Esophagus (tissue), 2 donors: ENCODE data around the gene WDR18. TPM values are rescaled to one million over a fixed set of nuclear protein-coding genes. Genes with fewer than 3 reads are reported as not detected.
A peak's percentile ranks its signal among the peaks of the same experiment; 100 is the strongest.
"Not testable (repeated sequence)": the region's sequence is repeated elsewhere in the genome, so short reads cannot be mapped to it uniquely, and the experiment has no call there.

ENCODE experiments used
- H3K27ac ChIP-seq, 2 donors: one replicate each; pipeline ENCODE4 v1.5.1; 2013; ENCODE audit warnings: low read depth in 2 of 2, mild to moderate bottlenecking in 2 of 2, inconsistent platforms in 1 of 2, low read length in 1 of 2, moderate library complexity in 1 of 2
- H3K27me3 ChIP-seq, 2 donors: one replicate each; pipeline ENCODE4 v1.6.1; 2013; ENCODE audit warnings: low read length in 2 of 2, control low read depth in 1 of 2, mild to moderate bottlenecking in 1 of 2; ENCODE audit not compliant: insufficient read depth in 2 of 2, control insufficient read depth in 1 of 2
- H3K36me3 ChIP-seq, 2 donors: one replicate each; pipeline ENCODE4 v1.6.1; 2013; ENCODE audit warnings: low read length in 1 of 2; ENCODE audit not compliant: control insufficient read depth in 2 of 2, insufficient read depth in 2 of 2
- H3K4me1 ChIP-seq, 2 donors: one replicate each; pipeline ENCODE4 v1.6.1; 2013; ENCODE audit warnings: low read length in 1 of 2; ENCODE audit not compliant: control insufficient read depth in 2 of 2, insufficient read depth in 2 of 2
- H3K4me3 ChIP-seq, 2 donors: one replicate each; pipeline ENCODE4 v1.5.1; 2013; ENCODE audit warnings: low read length in 2 of 2, mild to moderate bottlenecking in 2 of 2, low read depth in 1 of 2, moderate library complexity in 1 of 2
- H3K9me3 ChIP-seq, 2 donors: one replicate each; pipeline ENCODE4 v1.6.1; 2013; ENCODE audit warnings: mild to moderate bottlenecking in 2 of 2, low read depth in 1 of 2, low read length in 1 of 2, moderate library complexity in 1 of 2; ENCODE audit not compliant: control insufficient read depth in 2 of 2, insufficient read depth in 1 of 2
- WGBS, 2 donors: extraction: QIAGEN DNeasy Blood & Tissue Kit; methylation state at CpG; one replicate each; pipeline ENCODE4 v1.1.7; 2013; 5-methylcytosine and 5-hydroxymethylcytosine counted together
- polyA plus RNA-seq, 2 donors: library from polyadenylated mRNA; stranded (reverse); fragments of 200-250 nt; gene quantifications; one replicate each; pipeline ENCODE4 v1.2.3, GENCODE V29; 2013
- donor health status: healthy with polysubstance abuse.
- donor health status: Bipolar disorder and iron deficiency.

The WDR18 gene
- polyA plus RNA-seq, 2 donors: 36.2 to 44.8 TPM

DNA sequence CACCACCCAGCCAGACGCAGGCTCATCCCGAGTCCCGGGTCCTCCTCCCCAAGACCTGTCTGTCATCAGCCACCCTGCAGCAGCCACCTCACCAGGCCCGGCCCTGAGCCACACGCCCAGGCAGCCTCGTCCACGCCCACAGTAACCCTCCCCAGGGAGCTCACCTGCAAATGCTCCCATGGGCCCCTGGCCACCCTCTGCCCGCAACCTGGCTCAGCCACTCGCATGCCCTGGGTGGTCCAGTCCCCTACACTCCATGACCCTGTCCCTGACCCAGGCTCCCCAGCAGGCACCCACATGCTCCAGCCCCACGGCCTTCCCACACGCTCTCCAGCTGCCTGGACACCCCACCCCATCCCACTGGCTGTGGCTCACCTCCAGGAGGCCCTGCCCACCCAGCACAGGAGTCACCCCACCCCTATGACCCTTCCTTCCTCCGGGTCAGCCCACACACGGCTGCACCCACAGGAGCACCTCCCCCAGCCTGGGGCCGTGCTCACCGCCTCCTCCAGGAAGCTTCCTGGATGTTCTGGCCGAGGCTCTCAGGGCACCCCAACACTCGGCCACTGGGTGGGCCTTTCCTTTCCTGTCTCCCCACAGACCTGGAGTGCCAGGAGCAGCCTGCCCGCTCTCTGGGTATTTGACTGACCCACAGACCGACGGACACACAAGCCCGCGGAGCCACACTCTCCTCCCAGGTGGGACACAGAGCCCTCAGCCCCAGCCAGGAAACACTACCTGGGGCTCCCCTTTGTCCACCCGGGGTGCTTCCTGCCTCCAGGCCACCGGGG lies 33.2 kb downstream of the WDR18 start:
- Histone ChIP-seq H3K27me3 (no peaks in the 10 kb centered on the region), H3K4me3 (peak overlapping the region; percentile 9 to 23), H3K36me3 (peaks cover 0 to 29% of the 10 kb centered on the region in 2 donors), H3K27ac (peak overlapping the region; percentile 84 to 98), H3K4me1 (peaks cover 38 to 43% of the 10 kb centered on the region in 2 donors), H3K9me3 (peaks cover 0 to 3% of the 10 kb centered on the region in 2 donors)
- 43 to 47% methylated on average over 24 of the region's 24 CpGs for WGBS, 2 donors

DNA sequence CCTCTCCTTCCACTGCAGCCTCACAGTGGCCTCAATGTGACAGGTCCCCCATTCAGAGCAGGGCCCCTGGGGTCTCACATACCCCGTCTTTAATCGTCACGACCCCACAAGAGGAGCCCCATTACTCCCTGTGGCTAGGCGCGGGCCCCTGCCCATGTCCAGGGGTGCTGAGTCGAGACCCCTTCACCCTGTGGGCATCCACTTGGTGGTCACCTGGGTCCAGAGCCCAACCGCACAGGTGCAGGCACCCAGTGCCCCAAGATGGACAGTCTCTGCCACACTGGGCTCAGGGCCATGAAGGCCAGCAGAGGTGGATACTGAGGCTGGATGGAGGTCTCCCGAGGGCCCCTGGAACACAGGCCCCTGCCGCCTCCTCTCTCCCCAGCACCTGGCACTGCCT lies 33.8 kb downstream of the WDR18 start:
- Histone ChIP-seq H3K4me1 (peaks cover 38 to 43% of the 10 kb centered on the region in 2 donors), H3K27ac (peak overlapping the region; percentile 53 to 98), H3K9me3 (peaks cover 0 to 3% of the 10 kb centered on the region in 2 donors), H3K36me3 (peaks cover 0 to 25% of the 10 kb centered on the region in 2 donors), H3K4me3 (no peak overlapping the region), H3K27me3 (no peaks in the 10 kb centered on the region)
- 85 to 87% methylated on average over 7 to 9 of the region's 9 CpGs for WGBS, 2 donors

DNA sequence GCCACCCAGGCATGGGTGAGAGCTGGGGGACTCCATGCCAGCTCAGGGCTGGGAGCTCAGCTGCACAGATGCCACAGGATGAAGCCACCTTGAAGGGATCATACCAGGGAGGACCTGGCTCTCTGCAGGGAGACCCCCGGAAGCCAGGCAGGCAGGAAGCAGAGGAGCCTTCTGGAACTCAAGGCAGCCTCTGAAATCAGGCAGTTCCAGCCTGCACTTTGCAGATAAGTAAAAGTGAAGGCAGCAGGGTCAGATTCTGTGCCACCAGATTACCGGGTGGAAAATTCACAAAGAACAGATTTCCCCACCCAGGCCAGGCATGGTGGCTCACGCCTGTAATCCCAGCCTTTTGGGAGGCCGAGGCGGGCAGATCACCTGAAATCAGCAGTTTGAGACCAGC lies 34.2 kb downstream of the WDR18 start:
- WGBS, 2 donors: 57 to 72% methylated on average over 5 of the region's 5 CpGs
- Histone ChIP-seq H3K4me1 (peaks cover 38 to 43% of the 10 kb centered on the region in 2 donors), H3K27ac (peak overlapping the region in 1 of 2 donors; percentile 98), H3K4me3 (no peak overlapping the region), H3K9me3 (peaks cover 0 to 3% of the 10 kb centered on the region in 2 donors), H3K27me3 (no peaks in the 10 kb centered on the region), H3K36me3 (peaks cover 0 to 20% of the 10 kb centered on the region in 2 donors)

DNA sequence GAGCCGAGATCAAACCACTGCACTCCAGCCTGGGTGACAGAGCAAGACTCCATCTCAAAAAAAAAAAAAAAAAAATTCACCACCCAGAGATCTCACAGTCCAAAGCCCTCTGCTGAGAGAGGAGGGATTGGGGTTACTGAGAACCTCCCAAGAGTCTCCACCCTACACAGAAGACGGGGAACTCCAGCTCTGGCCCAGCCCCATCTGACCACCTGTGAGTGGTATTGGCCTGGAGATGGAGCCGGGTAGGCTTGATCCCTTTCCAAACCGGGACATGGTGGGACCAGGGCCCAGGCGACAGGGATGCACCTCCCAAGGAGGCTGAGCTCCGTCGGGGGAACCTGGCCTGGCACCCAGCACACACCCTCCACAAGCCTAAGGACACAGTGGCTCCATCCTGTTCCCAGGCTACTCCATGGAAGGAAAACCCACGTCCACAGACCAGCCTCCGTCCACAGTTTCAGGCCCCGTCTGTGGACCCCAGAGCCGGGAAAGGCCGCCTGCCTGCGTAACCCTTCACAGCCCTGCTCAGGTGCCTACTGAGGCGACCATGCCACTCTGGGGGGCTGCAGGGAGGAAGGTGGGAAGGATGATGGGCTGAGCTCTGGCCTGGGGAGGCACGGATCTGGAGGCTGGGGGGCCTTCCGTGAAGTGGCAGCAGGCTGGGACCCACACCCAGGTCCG lies 34.9 kb downstream of the WDR18 start:
- H3K36me3 ChIP-seq: peaks cover 0 to 14% of the 10 kb centered on the region in 2 donors
- H3K27ac ChIP-seq: peak overlapping the region in 1 of 2 donors; percentile 98
- H3K4me1 ChIP-seq: peaks cover 38 to 43% of the 10 kb centered on the region in 2 donors
- no peaks in the 10 kb centered on the region for H3K27me3 ChIP-seq
- H3K4me3 ChIP-seq: peak overlapping the region; percentile 66 to 92
- WGBS, 2 donors: 36 to 37% methylated on average over 15 to 17 of the region's 17 CpGs
- peaks cover 0 to 3% of the 10 kb centered on the region in 2 donors for H3K9me3 ChIP-seq

DNA sequence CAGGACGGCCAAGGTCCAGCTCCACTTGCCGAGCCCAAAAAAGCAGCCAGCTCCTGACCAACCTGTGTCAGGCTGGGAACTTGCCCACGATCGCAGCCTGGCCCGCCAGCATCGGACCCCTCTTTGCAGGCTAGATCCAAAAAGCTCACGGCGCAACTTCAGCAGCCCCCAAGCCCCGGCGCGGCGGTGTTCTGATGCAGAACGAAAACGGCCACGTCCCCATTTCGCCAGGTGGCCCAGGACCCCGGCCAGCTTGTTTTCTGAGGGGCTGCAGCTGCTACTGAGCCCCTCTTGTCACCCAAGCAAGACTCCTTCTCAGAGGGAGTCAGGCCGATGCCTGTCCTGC lies 35.4 kb downstream of the WDR18 start:
- Histone ChIP-seq H3K27me3 (no peaks in the 10 kb centered on the region), H3K4me1 (peaks cover 38 to 43% of the 10 kb centered on the region in 2 donors), H3K27ac (peak overlapping the region; percentile 66 to 98), H3K9me3 (peaks cover 0 to 3% of the 10 kb centered on the region in 2 donors), H3K4me3 (peak overlapping the region; percentile 66 to 92), H3K36me3 (peaks cover 0 to 10% of the 10 kb centered on the region in 2 donors)
- 55 to 58% methylated on average over 16 to 18 of the region's 18 CpGs for WGBS, 2 donors

DNA sequence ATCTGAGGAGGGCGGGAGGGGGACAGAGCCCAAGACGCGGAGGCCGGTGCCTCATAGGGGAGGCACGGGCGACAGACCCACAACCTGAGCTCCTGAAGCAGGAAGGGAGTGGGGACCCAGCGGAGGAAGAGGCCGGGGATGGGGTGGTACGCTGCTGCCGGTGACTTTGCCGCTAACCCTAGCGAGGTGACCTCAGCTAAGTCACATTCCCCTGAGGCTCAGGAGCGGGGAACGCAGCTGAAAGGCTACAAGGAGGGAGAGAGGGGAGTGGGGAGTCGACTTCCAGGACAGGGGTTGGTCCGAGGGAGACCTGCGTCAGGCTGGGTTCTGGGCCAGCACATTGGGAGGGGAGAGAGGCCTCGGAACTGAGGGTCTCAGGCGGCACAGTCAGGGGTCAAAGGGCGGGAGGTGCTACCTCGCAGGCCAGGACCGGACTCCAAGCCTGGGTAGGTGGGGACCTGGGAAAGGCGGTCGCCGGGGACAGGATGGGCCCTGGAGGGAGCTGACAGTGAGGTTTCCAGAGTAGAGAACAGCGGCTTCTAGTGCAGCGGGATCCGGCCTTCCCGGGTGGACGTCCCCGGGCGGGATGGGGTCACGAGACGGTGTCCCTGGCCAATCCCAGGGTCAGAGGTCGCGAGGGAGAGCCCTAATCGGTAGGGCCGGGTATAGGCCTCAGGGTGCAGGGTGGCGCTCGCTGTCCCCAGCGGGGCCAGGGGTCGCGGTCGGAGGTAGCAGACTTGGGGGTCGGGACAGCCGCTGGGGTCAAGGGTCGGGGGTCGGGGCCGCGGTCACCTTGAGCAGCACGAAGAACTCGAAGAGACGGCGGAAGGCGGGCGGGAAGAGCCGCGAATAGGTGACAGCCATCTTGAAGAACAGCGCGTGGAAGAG lies 36.1 kb downstream of the WDR18 start:
- Histone ChIP-seq H3K9me3 (peaks cover 0 to 3% of the 10 kb centered on the region in 2 donors), H3K27ac (peak overlapping the region; percentile 84 to 98), H3K4me3 (peak overlapping the region; percentile 66 to 92), H3K27me3 (no peaks in the 10 kb centered on the region), H3K4me1 (peaks cover 34 to 43% of the 10 kb centered on the region in 2 donors), H3K36me3 (peaks cover 0 to 10% of the 10 kb centered on the region in 2 donors)
- 1% methylated on average over 60 of the region's 60 CpGs for WGBS, 2 donors

DNA sequence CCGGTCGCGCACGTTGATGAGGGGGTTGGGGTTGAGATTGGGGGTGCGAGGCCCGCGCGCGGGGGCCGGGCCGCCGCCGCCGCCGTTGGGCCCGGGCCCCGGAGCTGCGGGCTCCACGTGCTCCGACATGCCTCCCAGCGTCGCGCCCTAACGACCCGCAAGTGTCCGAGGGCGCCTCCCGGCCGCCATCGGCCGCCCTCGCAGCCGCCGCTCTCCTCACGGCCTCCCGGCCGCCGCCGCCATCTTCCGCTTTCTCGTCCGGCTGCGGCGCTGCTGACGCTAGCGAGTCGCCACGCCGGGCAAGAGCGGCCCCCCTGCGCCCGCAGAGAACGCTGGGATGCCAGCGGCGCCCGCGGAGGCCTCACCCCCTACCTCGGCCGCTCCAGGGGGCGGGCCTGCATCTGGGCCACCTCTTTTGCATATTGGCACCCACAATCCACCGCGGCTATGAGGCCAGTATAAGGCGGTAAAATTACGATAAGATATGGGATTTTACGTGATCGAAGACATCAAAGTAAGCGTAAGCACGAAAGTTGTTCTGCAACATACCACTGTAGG lies 36.8 kb downstream of the WDR18 start, which contains the start of gene TMEM259:
Gene TMEM259 (minus strand): TSS at position 256 of the 558 bp plus-strand sequence. CDS start 127 bp downstream, at position 129.
- 0% methylated on average over 41 to 68 of the region's 68 CpGs for WGBS, 2 donors
- H3K27me3 ChIP-seq: no peaks in the 10 kb centered on the region
- peaks cover 29 to 36% of the 10 kb centered on the region in 2 donors for H3K4me1 ChIP-seq
- H3K27ac ChIP-seq: peak within 1 kb of the TSS; percentile 84 to 98
- H3K9me3 ChIP-seq: peaks cover 0 to 3% of the 10 kb centered on the region in 2 donors
- H3K4me3 ChIP-seq: peak within 1 kb of the TSS; percentile 66 to 92
- peaks cover 0 to 10% of the 10 kb centered on the region in 2 donors for H3K36me3 ChIP-seq

DNA sequence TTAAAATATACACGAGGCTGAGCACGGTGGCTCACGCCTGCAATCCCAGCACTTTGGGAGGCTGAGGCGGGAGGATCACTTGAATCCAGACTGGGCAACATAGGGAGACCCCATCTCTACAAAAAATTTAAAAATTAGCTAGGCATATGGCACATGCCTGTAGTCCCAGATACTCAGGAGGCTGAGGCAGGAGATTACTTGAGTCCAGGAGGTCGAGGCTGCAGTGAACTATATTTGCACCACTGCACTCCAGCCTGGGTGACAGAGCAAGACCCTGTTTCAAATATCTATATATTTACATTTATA lies 39.7 kb downstream of the WDR18 start:
- H3K27ac ChIP-seq, H3K9me3 ChIP-seq: not testable (repeated sequence)
- 77 to 79% methylated on average over 5 of the region's 5 CpGs for WGBS, 2 donors

DNA sequence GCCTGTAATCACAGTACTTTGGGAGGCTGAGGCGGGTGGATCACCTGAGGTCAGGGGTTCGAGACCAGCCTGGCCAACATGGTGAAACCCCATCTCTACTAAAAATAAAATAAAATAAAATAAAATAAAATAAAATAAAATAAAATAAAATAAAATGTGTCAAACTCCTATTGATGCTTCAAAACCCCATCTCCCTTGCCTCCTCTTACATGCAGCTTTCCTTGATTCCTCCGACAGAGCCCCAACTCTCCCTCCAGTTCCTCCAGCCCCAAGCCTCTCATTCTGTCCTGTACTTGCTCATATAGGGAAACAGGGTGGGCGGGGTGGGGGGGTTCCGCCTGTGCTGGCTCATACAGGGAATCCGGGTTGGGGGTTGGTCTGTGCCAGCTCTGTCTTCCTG lies 40.9 kb downstream of the WDR18 start:
- WGBS, 2 donors: 79 to 84% methylated on average over 6 of the region's 6 CpGs

More for the DNA sequence above, 39.7 kb downstream of the WDR18 start:
- H3K4me3 ChIP-seq, H3K36me3 ChIP-seq, H3K27me3 ChIP-seq: not testable (repeated sequence)
- H3K4me1 ChIP-seq: peaks cover 10 to 14% of the 10 kb centered on the region in 2 donors

More for the DNA sequence above, 40.9 kb downstream of the WDR18 start:
- not testable (repeated sequence) for H3K27ac ChIP-seq, H3K27me3 ChIP-seq, H3K9me3 ChIP-seq, H3K36me3 ChIP-seq, H3K4me1 ChIP-seq, H3K4me3 ChIP-seq
